Measurements from ENCODE around the gene COG6. TPM values are rescaled to one million over a fixed set of nuclear protein-coding genes. Genes with fewer than 3 reads are reported as not detected.

Gene COG6
- total RNA-seq, 1 donor from 2014 or later: 24.3 TPM

DNA sequence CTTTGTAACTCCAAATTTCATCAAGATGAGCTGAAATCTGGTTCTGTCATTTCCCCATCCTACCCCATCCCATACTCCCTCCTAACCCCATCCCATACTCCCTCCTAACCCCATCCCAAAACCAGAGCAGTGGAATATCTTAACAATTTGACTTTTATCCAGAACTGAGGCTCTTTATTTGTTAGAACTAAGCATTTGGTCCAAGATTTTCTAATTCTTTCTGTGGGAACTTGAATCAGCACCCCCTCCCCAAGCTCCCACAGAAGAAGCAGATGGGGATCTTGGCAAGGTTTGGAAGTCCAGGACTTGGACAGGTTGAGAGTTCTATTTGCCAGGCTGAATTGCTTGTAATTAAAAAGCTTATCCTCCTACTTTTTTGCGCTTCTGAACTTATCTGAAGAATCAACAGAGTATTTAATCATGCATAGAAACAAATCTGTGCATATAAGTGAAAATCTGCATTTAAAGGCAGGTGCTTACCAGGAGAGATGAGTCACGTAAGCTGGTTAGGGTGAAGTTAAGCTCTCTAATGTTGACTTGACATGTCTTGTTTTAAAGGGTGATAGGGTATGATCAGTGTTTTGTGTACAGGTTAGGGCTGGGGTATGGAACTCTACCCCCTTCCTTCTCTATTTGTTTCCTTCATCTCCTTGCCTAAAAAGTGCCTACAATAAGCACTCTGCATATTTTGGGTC is 111.1 kb downstream of the COG6 start:
- Mint-ChIP-seq H3K36me3 (ENCODE audit: low read depth) (no peaks in the 10 kb centered on the region), H3K9me3 (peaks cover under 1% of the 10 kb centered on the region), H3K27ac (no peak overlapping the region), H3K4me3 (no peak overlapping the region), H3K4me1 (peaks cover 3% of the 10 kb centered on the region), H3K27me3 (peaks cover 3% of the 10 kb centered on the region)
- peak; percentile 11 for DNase-seq
- intact Hi-C loops (cut with micrococcal nuclease): no loop called here

DNA sequence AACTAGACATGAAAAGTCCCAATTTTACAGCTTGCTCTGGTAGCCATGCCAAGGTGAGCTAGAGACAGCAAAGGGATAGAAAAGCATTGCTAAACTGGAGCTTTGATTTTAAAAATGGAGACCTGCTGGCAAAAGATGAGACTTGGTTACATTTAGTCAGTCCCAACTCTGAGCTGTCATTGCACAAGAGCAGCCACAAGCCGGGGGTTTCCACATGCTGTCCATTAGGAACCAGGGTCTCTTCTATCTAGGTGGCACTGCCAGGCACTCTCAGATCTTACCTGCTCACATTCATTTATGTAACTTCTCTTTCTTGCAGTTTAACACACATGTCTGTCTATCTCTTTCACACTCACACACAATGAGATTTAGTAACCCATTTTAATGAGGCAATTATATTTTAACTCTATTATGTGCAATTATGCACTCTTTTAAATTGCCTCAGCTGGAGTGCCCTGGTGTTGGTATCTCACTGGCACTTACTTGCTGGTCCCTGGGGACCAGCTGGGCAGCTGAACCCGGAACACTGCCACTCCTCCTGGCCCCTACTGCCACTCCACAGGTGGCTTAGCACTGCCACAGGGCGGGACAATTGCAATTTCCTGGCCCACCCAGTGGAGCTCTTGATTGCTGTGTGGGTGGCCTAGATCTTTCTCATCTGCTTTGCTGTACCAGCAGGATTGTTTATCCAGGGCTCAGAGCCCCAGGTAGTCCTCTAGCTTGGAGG is 112.5 kb downstream of the COG6 start:
- intact Hi-C loops (cut with micrococcal nuclease): no loop called here
- H3K4me3 Mint-ChIP-seq: no peak overlapping the region
- H3K27me3 Mint-ChIP-seq: peaks cover 3% of the 10 kb centered on the region
- H3K36me3 Mint-ChIP-seq (ENCODE audit: low read depth): no peaks in the 10 kb centered on the region
- no peak overlapping the region for H3K27ac Mint-ChIP-seq
- H3K9me3 Mint-ChIP-seq: peaks cover 3% of the 10 kb centered on the region
- H3K4me1 Mint-ChIP-seq: peaks cover 3% of the 10 kb centered on the region
- peak; percentile 48 for DNase-seq

DNA sequence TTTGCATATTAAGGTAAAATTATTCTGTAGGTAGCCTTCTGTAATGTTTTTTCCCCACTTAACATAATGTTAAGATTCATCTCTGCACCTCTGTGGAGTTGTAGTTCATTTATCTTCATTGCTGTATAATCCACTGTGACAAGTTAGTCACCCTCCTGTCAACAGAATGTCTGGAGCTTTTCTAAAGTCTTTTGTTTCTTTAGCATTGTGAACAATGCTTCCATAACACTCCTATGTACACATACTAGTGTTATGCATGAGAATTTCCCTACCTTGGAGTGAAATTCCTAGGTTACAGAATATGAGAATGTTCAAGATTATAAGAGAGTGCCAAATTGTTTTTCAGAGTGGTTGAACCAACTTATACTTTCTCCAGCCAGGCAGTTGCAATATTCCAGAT is 113.5 kb downstream of the COG6 start:
- H3K27me3 Mint-ChIP-seq: peaks cover 3% of the 10 kb centered on the region
- H3K27ac Mint-ChIP-seq: no peak overlapping the region
- H3K9me3 Mint-ChIP-seq: peaks cover 3% of the 10 kb centered on the region
- H3K4me1 Mint-ChIP-seq: peaks cover 3% of the 10 kb centered on the region
- no peak for DNase-seq
- H3K4me3 Mint-ChIP-seq: no peak overlapping the region
- intact Hi-C loops (cut with micrococcal nuclease): no loop called here
- no peaks in the 10 kb centered on the region for H3K36me3 Mint-ChIP-seq (ENCODE audit: low read depth)

DNA sequence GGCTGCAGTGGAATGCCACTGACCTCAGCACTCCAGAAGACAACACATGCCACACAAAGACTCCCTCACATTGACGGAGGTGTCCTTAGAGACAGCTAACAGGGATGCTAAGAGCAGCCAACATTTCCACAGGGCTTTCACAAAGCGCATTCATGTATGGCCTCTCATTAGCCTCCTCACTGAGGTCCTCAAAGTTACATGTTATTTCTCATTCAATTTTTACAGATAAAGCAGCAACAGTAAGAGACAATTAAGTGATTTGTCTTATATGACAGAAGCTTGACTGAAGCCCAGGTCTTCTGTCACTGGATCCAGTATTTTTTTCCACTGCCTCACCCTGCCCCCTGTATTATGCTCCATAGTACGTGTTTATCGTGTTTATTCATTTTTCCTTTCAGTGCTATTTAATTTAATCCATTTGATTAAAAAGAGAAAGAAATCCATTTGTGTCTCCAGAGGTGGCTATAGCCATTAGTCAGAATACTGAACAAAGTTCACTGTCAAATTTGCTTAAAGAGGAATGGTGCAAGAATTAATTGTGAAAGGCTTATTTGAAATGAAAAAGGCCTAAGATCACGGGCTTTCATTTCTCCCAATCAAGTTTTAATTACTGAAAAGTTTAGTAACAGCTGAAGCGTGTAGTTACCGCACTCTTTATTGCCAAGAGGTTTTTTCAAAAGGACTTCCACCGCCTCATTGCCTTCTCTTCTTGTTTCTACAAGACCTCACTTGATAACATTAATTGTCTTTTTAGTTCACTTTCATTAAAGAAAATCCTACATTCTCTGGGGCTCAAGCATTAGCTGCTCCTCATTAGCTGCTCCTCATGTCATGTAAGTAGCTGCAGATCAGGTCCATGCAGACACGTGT is 115.0 kb downstream of the COG6 start:
- peaks cover 3% of the 10 kb centered on the region for H3K9me3 Mint-ChIP-seq
- no peaks in the 10 kb centered on the region for H3K27me3 Mint-ChIP-seq
- no peak overlapping the region for H3K4me3 Mint-ChIP-seq
- H3K4me1 Mint-ChIP-seq: peaks cover 3% of the 10 kb centered on the region
- peak; percentile 47 for DNase-seq
- intact Hi-C loops (cut with micrococcal nuclease): loop anchor here (10.0 kb wide), 1 partner anchor 544 kb away; no protein-coding TSS in a partner anchor
- no peak overlapping the region for H3K27ac Mint-ChIP-seq
- H3K36me3 Mint-ChIP-seq (ENCODE audit: low read depth): no peaks in the 10 kb centered on the region

DNA sequence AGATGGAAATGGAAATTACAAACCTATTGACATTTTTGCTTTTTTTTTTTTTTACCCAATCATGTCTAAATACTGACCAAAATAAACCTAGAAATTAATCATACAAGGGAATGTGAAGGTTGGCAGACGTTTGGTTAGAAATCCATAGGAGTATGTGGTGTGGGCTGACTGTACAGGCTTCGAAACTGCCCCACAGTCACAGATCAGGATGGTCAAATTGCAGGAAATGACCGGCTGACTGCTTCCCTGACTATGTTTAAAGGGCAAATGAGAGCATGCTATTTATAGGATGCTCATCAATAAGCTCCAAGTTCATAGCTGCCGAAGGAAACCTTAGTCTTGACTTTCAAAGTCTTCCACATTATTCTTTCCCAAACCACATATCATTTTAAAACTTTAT is 118.4 kb downstream of the COG6 start:
- DNase-seq: no peak
- Mint-ChIP-seq H3K4me3 (no peak overlapping the region), H3K9me3 (peaks cover 3% of the 10 kb centered on the region), H3K27ac (no peak overlapping the region), H3K36me3 (ENCODE audit: low read depth) (peaks cover 2% of the 10 kb centered on the region), H3K4me1 (peaks cover 23% of the 10 kb centered on the region), H3K27me3 (no peaks in the 10 kb centered on the region)
- intact Hi-C loops (cut with micrococcal nuclease): loop anchor here (10.0 kb wide), 1 partner anchor 541 kb away; no protein-coding TSS in a partner anchor

DNA sequence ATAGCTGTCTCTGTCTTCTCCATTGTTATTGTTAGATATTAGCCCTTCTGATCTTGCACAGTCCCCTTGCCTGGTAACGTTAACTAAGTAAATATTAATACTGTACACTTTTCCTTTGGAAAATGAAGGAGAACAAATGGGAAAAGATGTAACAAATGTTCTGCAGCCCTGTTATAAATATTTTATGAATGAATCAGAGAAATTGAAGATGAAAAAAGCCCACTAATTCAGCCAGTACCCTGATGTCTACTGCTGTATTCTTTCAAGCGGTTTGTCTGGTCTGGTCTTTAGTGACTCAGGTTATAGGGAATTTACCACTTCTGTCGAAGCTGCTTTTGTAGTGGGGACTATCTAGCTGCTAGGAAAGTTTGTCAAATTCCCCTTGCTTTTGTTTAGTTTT is 121.0 kb downstream of the COG6 start:
- intact Hi-C loops (cut with micrococcal nuclease): loop anchor here (2.0 to 10.0 kb wide), 8 partner anchors 46 to 906 kb away; no protein-coding TSS in a partner anchor
- Mint-ChIP-seq H3K9me3 (peaks cover 3% of the 10 kb centered on the region), H3K27me3 (no peaks in the 10 kb centered on the region), H3K36me3 (ENCODE audit: low read depth) (peaks cover 2% of the 10 kb centered on the region), H3K4me3 (peak overlapping the region; percentile 47), H3K4me1 (peaks cover 33% of the 10 kb centered on the region), H3K27ac (peak overlapping the region; percentile 92)
- DNase-seq: no peak

DNA sequence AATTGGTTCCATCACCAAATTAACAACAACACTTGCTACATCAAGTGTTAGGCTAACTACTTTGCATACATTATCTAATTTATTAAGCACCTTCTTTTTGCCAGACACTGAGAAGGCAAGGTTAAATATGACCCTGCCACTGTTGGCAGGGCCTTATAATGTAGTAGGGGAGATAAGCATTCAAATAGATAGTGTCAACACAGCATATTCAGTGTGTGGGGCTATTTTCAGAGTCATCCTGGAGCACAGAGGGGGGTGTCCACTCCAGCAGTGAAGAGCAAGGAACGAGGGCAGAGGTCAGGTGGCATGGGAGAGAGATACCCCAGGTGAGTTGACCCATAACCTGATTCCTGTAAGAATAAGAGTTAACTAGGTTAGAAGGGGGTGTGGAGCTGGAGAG is 121.6 kb downstream of the COG6 start:
- H3K36me3 Mint-ChIP-seq (ENCODE audit: low read depth): peaks cover 2% of the 10 kb centered on the region
- DNase-seq: no peak
- H3K4me1 Mint-ChIP-seq: peaks cover 35% of the 10 kb centered on the region
- peak overlapping the region; percentile 92 for H3K27ac Mint-ChIP-seq
- no peaks in the 10 kb centered on the region for H3K27me3 Mint-ChIP-seq
- intact Hi-C loops (cut with micrococcal nuclease): loop anchor here (1.0 to 10.0 kb wide), 12 partner anchors 10 to 905 kb away; no protein-coding TSS in a partner anchor
- H3K4me3 Mint-ChIP-seq: peak overlapping the region; percentile 47
- H3K9me3 Mint-ChIP-seq: peaks cover 3% of the 10 kb centered on the region

DNA sequence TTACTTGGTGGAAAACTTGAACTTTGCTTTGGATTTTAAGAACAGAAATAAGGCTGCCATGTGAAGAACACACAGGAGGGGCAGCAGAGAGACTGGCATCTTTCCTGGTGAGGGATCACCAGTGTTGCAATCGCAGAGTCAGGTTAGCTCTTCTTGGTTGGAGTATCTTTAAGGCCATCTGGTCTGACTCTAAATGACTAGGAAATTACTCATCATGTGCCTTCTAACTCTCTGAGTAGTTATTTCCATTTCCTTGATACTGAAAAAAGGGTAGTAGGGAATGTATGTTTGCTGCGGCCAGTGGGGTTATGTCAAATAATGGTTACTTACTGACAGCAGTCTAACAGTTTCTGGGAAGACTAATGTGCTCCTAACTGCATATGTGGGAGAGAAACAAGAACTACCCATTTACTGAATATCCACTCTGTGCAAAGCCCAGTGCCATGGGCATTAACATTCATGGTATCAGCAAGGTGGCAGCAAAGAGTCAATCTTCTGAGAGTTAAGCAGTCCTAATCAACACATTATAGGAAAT is 122.1 kb downstream of the COG6 start:
- H3K27me3 Mint-ChIP-seq: no peaks in the 10 kb centered on the region
- peak overlapping the region; percentile 92 for H3K27ac Mint-ChIP-seq
- peak; percentile 72 for DNase-seq
- H3K4me3 Mint-ChIP-seq: peak overlapping the region; percentile 47
- intact Hi-C loops (cut with micrococcal nuclease): loop anchor here (1.0 to 10.0 kb wide), 12 partner anchors 10 to 905 kb away; no protein-coding TSS in a partner anchor
- H3K9me3 Mint-ChIP-seq: peaks cover 2% of the 10 kb centered on the region
- H3K4me1 Mint-ChIP-seq: peaks cover 36% of the 10 kb centered on the region
- peaks cover 2% of the 10 kb centered on the region for H3K36me3 Mint-ChIP-seq (ENCODE audit: low read depth)

DNA sequence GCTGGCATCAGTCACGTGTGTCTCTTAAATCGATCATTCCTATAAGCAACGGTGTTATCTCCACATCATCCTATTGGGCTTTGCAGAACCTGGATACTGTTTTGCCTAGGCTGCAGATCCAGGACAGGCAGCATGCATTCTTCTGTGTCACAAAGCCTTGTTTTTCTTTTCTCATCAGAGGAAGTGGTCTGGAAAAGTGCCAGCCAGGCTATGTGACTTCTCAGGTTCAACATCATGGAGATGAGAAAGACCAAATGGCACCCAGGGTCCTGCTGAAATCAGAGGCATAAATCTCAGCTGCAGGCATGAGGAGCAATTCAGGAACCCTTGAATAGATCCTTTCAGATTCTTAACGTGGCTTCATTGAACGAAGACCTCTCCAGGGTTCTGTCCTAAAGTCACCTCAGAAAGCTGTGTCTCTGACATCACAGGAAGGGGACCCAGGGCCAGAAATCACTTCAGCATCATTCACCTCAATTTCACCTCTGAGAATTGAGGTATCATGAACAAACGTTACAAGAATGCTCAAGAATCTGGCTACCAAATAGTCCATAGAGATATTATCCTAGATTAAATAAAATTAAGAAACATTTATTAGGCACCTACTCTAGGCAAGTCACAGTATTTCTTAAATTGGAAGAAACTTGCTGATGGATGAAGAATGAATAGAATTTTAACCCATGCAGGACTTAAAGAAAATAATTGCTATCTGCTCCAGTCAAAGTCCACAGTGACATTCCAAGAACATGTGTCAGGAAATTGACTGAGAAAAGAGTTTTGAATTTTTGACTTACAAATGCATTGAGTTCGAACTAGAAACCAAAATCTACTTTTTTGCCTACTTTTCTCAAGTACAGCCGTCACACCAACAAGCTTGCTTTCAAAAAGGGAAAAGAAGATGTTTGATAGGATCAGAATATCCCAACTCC is 124.1 kb downstream of the COG6 start:
- no peak overlapping the region for H3K4me3 Mint-ChIP-seq
- peaks cover 38% of the 10 kb centered on the region for H3K4me1 Mint-ChIP-seq
- no peak overlapping the region for H3K27ac Mint-ChIP-seq
- no peak for DNase-seq
- H3K9me3 Mint-ChIP-seq: no peaks in the 10 kb centered on the region
- intact Hi-C loops (cut with micrococcal nuclease): loop anchor here (5.0 to 10.0 kb wide), 6 partner anchors 43 to 903 kb away; no protein-coding TSS in a partner anchor
- no peaks in the 10 kb centered on the region for H3K27me3 Mint-ChIP-seq
- H3K36me3 Mint-ChIP-seq (ENCODE audit: low read depth): peaks cover 2% of the 10 kb centered on the region

DNA sequence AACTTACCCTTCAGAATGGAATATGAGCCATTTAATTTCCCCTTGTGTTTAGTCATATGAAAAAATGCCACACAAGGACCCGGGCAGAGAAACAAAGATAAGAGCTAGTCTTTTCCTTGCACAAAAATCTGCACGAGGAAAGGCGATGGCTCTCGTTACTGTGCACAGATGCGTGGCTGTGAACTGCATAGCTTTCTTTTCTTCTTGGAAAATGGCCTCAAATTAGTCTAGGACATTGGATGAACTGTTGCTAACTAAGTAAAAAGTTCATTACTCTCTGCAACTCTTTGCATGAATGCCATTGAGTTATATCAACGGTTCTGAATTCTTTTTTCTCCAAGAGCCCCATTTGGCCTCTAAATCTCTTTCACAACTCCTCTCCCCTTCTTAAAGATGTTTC is 125.2 kb downstream of the COG6 start:
- intact Hi-C loops (cut with micrococcal nuclease): no loop called here
- DNase-seq: no peak

DNA sequence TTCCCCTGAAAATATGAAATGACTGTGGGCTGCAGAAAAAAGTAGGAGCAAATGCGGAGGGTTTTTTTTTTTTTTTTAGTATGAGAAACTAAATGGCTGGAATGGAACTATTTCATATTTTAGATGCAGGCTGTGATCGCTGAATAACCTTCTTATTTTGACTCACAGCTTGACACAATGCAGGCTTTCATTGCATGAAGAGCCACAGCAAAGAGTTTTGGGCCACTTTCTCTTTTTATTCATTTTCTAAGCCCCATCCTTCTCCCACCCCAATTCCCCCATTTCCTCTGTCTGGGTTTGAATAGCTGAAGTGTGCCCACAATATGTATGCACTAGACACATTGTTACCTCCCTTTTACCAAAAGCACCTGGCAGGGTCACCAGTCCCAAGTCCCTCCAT is 125.9 kb downstream of the COG6 start:
- H3K9me3 Mint-ChIP-seq: no peaks in the 10 kb centered on the region
- peaks cover 2% of the 10 kb centered on the region for H3K36me3 Mint-ChIP-seq (ENCODE audit: low read depth)
- H3K4me1 Mint-ChIP-seq: peaks cover 36% of the 10 kb centered on the region
- no peaks in the 10 kb centered on the region for H3K27me3 Mint-ChIP-seq
- no peak for DNase-seq
- H3K27ac Mint-ChIP-seq: peak overlapping the region; percentile 25
- intact Hi-C loops (cut with micrococcal nuclease): no loop called here
- H3K4me3 Mint-ChIP-seq: no peak overlapping the region

More for the DNA sequence above, 125.2 kb downstream of the COG6 start:
- Mint-ChIP-seq H3K4me3 (no peak overlapping the region), H3K9me3 (no peaks in the 10 kb centered on the region), H3K4me1 (peaks cover 38% of the 10 kb centered on the region), H3K27me3 (no peaks in the 10 kb centered on the region), H3K27ac (no peak overlapping the region), H3K36me3 (ENCODE audit: low read depth) (peaks cover 2% of the 10 kb centered on the region)

DNA sequence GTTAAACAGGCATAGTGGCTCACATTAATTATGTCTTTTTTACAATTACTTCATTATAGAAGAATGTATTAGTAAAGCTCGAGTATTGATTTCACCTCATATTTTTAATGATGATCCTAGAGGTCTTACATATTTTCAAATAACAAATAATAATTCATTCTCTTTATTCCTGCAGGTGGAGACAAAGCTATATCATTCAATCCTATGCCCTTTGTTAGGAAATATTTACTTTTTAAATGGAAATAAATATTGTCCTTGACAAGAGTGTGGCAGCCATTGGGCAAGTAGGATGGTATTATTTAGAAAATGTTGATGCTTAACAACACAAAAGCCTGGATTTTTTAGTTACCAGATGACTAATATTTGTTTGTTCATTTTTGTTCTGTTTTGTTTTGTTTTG is 127.6 kb downstream of the COG6 start:
- no peak for DNase-seq
- no peak overlapping the region for H3K4me3 Mint-ChIP-seq
- no peaks in the 10 kb centered on the region for H3K36me3 Mint-ChIP-seq (ENCODE audit: low read depth)
- no peaks in the 10 kb centered on the region for H3K9me3 Mint-ChIP-seq
- intact Hi-C loops (cut with micrococcal nuclease): loop anchor here (1.0 kb wide), 1 partner anchor 988 kb away; the partner anchor contains the start of gene MRPS31
- peaks cover 29% of the 10 kb centered on the region for H3K4me1 Mint-ChIP-seq
- H3K27ac Mint-ChIP-seq: no peak overlapping the region
- no peaks in the 10 kb centered on the region for H3K27me3 Mint-ChIP-seq
